Kidney tubule cell (primary cell): Measurements from ENCODE around the gene CAPN9.

Source experiments
- DNase-seq: peaks from one replicate; pipeline ENCODE4 v3.0.0-alpha.2; 2018; ENCODE audit warnings: low spot score

CAPN9 gene

DNA sequence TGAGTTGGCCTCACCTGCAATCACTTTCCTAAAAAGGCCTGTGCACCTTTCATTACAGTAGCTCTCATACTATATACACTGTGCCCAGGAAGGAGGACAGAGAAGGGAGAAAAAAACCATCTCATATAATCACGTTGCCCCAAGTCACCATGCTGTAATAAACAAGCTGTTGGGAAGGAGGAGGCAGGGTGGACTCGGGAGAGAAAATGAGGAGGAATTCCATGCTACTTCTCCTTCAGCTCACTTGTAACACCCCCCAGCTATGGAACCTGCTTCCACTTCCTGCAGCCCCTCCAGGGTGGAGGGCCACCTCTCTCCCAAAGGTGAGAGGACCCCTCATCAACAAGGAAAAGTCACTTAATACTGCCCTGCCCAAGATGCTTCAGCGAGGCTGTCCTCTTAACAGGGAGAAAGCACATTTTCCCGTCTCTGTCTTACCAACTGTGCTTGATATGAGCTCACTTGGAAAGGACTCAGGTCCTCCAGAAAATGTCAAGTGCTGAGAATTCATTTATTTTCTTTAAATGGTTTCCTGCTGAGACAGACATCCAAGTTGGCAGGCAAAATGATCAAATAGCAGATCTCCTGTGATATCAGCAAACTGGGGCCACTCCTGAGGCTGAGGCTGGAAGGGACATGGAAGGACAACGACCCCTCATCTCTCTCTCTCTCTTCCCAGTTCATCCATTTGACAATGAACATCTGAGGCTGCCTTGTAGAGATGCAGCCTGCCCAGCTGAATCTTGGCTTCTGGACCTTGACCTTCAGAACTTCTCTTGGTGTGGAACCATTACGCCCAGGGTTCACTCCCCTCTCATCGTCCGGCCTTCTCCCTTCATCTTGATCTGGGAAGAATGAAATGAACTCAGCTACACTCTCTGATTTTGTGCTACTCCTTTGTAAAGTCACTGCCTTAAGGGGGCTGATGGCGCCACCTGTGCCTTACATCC is 54.0 kb downstream of the CAPN9 start:
- no peak for DNase-seq

DNA sequence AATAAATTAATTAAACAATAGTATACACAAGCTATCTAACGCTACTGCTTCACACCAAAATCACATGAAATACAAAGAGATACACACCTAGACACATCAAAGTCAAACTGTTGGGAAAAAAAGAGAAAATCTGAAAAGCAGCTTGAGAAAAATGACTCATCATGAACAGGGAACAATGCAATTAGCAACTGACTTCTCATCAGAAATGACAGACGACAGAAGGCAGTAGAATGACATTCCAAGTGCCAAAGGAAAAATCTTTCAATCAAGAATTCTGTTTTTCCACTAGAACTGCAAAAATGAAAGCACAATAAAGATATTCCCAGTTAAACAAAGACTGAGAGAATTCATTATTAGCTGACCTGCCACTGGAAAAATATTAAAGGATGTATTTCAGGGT is 57.2 kb downstream of the CAPN9 start:
- DNase-seq = no peak

DNA sequence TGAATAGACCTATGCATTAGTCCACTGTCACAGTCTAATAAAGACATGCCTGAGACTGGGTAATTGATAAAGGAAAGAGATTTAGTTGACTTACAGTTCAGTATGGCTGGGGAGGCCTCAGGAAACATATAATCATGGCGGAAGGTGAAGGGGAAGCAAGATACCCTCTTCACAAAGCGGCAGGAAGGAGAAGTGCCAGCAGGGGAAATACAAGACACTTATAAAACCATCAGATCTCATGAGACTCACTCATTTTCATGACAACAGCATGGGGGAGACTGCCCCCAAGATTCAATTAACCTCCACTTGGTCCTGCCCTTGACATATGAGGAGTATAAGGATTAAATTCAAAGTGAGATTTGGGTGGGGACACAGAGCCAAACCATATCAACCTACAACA is 59.4 kb downstream of the CAPN9 start:
- no peak for DNase-seq

DNA sequence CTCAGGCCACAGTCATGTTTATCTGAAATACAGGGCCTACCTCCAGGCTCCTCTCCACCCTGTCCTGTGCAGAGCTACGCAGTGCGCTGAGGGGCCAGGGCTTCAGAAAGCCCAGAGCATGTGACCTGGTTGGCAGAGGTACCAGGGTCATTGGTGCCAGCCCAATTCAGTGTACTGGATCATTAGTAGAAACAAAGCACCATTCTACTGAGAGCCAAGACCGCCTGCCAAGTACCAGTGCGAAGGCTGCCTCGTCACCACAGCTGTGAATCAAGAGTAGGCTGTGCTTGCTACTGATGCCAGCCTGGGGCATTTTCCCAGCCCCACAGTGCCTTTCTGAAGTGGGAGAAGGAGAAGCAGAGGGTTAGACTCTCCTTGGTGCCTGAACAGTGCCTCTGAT is 59.8 kb downstream of the CAPN9 start:
- no peak for DNase-seq

DNA sequence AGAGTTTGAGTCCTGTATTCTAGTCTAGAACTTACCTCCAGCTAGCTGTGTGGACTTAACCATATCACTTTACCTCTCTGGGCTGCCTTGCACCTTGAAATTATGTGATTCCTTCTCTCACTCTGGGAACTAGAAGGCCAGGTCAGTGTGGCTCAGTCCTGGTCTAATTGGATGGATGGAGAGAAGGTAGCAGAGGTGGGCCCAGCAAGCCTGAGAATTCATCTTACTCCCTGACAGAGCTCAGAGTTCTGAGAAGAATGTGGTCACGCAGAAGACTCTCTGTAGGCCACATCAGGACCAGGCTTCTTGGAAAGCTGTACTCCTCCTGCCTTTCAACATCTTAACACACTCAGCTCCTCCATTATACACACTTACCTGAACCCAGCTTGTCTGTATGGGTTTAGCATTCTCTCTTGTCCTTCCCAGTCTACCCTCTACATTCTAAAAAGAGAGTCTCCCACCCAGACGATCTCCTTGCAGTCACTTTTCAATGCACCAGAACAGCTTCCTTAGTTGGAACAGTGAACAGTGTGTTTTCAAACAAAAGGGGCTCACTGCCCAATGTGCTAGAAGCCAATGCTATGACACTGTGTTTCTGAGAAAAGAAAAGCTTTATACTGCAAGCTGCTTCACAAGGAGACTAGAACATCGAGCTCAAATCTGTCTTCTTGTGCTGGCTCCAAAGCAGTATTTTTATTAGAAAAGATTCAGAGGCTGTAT is 60.5 kb downstream of the CAPN9 start:
- no peak for DNase-seq

DNA sequence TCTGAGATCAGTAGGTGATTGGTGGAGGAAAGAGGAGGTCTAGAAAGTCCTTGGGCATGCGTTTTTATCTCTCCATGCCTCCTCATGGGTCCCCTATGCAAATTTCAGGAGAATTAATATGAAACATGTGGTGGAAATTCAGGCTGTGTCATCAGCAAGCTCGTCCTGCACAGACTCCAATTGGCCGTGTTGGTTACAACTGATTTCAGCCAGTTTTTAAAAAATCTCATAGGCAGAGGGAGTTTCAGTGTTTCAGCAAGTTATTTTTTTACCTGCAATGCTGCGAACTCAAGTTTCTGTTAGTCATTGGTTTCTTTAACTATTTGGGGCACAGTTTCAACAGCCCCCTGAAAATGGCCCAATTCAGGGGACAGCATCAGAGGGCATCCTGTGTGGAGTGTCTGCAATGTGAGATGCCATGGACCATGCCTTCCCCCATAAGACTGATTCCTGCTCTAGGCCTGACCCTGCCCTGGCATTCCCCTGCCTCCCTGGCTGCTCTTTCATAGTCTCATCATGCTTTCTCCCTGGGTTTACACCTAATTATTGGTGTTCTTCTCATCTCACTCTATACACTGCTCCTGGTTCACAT is 61.2 kb downstream of the CAPN9 start:
- DNase-seq = no peak

DNA sequence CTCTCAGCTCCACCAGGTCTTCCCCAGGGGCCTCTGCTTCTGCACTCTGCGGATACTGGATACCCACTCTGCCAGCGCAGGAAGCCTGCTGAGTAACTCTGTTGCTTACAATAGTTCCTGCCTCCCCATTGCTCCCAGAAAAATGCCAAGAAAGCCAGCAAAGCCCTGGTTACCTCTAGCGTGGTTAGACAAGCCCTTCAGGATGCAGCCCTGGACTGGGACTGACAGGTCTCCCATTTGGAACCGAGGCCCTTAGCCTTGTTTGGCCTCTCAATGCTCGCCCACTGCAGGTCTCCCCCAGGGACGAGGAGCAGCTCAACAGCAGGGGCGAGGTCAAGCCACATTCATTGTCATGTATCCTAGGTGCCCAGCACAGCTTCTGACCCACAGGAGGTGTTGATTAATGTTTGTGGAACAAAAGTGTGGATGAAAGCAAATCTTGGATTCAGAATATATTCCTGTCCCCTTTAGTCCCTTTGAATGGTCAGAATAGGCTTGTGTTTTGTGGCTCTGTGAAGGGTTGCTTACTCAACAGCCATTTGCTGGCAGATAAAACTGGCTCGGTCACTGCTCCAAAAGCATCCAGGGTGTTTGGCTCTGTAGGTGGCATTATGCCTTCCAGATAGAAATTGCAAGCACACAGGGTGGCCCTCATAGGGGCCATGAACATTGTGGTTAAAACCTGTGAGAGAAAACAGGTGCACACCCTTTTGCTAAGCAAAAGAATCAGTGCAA is 62.2 kb downstream of the CAPN9 start:
- DNase-seq = no peak

DNA sequence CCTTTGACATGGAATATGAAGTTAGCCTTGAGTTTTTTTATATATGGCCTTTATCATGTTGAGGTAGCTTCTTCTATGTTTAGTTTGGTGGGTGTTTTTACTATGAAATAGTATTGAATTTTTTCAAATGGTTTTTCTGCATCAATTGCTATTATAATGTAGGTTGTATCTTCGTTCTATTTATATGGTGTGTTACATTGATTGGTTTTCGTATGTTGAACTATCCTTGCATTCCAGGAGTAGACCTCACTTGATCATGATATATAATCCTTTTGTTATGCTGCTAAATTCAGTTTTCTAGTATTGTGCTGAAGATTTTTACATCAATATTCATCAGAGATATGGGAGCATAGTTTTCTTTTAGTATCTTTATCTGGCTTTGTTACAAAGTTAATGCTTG is 65.4 kb downstream of the CAPN9 start:
- no peak for DNase-seq

DNA sequence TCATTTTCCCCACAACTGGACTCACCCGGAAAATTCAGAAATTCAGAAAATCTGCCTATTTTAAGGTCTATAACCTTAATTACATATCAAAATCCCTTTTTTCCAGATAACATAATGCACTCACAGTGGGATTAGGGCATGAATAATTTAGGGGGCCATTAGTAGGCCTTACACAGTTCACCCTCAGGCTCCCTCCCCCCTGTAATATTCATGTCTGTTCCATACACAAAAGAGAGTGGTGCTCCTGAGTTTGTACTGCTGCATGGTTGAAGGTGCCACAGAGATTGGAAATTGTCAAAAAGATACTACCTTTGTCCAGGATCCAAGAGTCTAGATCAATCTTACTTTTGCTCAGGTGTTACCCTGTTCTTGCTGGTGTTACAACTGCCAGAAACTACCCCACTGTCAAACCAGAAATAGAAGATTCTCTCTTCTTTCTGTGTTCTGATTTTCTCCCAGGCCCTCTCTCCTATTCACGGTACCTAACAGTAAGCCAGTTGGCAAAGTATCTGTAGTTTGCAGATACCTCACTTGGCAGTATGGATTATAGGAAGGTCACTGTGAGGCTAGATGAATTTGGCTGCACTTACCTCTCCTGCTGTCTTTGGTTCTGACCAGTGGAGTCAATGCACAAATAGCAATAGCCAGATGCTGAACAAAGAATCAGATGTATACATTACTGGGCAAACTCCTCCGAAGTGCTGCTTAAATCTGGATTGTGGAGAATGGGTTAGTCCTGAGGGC is 67.9 kb downstream of the CAPN9 start:
- no peak for DNase-seq

DNA sequence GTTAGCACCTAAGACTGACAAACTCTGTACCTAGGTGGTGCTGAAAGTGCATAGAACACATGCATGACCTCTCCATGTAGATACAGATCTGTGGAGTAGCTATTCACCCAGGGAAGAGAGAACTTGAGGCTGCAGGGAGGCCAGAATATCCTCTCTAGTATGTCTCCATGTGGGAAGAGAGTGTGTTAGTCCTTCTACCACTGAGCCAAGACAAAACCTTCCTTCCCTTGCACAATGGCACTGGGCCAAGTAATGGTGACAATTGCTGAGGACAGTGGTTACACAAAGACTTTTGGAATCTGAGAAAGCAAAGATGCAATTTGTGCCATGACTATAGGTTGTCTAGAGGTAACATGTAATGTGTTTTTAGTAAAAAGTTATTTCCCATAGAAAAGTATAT is 68.8 kb downstream of the CAPN9 start:
- no peak for DNase-seq

DNA sequence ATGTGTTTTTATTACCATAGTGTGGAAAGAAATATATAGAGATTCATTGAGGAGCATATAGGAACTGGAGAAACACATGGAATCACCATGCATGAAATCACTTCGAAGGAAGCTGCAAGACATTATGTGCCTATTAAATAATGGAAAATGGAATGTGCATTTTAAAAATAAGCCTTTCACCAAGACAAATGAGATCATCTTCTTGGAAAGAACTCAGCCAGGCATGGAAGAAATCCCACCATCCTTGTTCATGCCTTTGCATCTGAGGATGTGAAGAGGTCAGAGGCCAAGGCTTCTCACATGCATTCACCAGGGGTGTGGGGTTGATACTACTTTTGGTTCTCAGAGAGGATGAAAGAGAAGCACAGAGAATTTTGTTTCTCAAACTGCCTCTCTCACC is 71.2 kb downstream of the CAPN9 start:
- peak; percentile 6 for DNase-seq

DNA sequence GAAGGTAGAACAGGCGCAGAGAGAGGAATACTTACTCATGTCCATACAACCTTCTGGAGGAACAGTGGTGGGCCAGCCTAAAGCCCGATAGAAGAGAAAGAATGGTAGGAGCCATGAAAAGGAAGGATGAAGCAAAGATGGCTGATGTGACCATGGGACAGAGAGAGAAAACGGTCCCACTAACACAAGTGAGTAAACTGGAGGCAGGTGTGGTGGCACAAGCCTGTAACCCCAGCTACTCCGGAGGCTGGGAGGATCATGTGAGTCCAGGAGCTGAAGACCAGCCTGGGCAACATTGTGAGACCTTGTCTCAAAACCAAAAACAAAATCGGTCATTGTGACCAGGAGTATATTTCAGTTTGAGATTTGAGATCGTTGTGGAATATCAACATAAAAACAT is 71.7 kb downstream of the CAPN9 start:
- DNase-seq = no peak

DNA sequence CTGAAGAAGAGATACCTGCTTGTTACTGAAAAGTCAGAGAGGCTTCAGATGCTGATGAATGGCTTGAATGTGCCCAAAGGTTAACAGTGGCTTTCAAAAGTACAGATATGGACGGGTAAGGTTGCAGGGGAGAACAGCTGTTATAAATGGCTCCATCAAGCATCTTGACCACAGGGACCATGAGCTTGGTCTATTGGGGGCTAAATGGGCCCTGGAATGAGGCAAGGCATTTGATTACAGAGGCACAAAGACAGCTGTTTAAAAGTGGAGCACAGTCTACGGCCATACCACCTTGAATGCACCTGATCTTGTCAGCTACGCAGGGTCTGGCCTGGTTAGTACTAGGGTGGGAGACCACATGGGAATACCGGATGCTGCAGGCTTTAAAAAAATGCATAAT is 72.8 kb downstream of the CAPN9 start:
- no peak for DNase-seq

DNA sequence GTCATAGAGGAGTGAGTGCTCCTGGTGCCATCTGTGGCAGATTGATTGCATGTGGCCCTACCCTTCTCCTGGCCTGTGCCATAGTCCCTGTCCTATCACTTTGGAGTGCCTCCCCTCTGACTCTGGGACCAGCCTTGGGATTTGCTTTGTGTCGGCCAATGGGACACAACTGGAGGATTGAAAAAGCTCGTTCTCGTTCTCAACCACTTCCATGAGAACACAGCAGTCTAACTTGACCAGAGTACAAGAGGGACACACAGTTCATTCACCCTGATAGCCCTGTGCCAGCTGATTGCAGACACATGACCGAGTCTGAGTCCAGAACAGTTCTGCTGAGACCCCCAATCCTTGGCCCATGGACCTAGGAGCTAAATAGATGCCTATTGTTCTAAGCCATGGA is 73.4 kb downstream of the CAPN9 start:
- no peak for DNase-seq

DNA sequence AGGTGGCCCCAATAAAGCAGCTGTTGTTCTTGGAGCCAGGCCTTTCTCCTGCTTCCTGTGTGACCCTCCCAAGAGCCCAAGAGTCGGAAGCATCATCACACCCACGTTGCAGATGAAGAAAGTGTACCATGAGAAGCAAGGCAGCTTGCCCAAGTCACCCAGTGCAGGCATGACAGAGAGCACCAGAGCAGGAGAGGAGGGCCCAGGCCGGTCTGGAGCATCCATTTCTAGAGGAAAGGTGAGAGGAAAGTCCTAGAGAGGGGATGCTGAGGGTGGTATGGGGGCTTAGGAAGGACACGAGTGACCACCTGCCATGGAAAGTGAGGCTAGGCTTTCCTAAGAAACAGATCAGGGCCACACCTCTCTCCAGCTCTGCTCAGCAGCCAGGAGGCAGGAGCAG is 74.2 kb downstream of the CAPN9 start:
- no peak for DNase-seq

DNA sequence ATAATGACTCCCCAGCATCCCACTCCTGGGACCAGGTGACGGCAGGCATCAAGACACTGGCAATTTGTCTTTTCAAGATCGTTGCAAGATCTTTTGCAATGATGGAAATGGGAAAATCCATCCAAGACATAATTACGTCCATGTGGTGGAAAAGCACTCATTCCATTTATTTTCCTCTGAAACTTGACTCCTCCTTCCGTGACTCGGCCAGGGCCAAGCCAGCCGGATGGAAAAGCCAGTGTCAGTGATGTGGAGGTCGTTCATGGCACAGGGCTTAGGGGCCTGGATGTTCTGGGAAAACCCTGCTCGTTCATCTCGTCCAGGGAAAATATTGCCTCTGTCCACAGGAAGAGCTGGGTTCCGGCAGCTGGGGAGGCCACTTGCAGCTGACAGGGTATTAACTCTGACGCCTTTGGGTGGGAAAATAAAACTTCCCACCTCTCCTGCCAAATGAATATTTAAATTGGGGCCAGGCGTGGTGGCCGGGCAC is 74.9 kb downstream of the CAPN9 start:
- no peak for DNase-seq

DNA sequence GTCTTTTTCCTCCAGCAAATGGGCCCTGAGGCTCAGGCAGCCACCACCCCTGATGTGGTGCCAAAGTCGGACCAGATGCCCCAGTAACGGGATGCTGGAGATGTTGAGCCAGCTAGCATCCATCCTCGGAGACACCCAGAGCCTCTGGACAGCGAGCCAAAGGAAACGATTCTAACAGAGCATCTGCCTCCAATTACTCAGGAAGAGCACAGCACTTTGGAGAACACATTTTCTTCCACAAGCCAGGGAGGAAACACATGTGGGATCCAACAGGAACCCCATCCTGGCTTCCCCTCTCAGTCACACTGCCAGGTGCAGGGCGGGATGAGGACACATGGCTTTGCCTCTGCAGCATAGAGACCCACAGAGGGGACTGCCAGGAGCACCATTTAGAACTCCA is 76.2 kb downstream of the CAPN9 start:
- DNase-seq = no peak

DNA sequence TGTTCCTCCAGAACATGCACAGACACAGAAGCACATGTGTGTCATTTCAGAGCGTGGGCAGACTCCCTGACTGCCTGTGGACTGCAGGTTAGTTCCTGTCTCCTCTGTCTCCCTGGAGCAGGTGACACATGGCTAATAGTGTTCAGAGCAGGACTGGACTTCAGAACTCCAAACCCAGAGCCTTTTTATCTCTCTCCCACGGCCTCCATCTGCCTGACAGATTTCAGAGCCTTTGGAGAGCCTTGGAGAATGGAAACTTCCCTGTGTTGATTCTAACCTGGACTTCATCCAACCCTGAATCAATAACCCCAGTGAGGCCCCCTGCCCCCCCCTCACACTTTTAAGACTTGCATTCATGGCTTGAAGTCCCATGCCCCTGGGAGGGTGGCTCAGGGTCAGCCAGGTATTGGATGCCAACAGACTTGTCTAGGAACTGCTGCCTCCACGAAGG is 76.8 kb downstream of the CAPN9 start:
- DNase-seq = no peak

DNA sequence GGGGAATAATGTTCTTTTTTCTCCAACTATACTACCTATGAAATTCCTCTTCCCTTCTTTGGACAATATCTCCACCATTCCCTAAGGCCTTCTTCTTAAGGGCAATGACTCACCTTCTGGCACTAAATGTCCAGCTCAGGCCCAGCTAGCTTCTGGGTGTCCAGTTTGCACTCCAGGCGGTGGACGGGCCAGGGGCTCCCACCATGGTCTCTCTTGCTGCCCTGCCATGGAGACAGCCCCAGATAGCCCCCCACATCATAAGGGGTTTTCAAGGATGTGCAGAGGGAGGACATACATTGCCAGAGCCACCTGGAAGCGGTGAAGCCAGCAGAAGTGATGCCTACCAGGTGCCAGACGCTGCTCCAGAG is 77.3 kb downstream of the CAPN9 start:
- no peak for DNase-seq

DNA sequence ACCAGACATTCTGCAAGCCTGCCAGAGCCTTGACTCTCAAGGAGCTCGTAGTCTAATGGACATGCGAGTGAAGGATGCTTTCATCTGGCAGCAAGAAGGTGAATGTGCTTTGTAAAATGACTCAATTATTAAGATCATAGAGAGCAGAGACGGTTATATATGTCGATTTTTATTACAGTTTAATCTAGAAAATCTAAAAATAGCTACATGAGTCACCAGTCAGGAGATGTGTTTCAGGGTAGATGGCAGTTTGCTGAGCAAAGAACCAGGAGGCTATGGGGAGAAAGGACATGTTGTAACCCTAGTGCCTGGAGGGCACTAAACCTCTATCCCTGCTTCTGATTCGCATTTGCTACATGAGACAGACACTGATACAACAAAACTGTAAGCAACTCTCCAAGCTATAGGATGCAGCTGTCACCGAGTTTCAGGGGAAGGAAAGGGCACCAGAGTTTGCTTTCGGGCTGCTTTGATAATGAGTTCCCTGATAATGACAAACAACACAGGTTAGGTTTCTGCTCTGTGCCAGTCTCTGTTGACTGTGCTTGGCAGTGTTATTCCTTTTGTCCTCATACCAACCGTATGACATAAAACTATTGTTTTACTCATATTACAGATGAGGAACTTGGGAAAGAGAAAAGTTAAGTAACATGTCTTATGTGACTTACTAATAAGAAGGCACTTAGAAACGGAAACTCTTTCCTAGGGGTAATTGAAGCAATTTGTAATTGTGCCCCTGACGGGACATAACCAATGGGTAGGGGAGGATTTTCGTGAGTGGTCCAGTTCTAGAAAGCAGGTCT is 77.9 kb downstream of the CAPN9 start:
- DNase-seq = peak; percentile 64

DNA sequence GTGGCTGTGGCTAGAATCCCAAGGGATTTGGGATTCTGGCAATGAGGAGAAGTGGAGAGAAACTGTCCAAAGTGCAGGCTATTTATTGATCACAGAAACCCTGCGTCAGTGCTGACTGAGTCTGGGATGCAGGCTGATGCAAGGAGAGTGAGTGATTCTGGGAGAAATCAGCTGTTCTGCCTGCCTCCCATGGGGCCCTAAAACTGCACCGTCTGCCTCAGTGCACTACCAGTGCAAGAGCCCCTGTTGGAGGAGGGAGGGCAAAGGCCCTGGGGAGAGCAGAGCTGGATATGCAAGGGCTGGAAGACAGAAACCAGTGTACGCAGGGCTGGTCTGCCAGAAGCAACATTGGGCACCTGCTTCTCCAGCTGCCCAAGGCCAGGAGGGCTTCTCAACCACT is 78.6 kb downstream of the CAPN9 start:
- no peak for DNase-seq
